Endothelial cell of umbilical vein (primary cell): Measurements from ENCODE around the gene ZNF324. TPM values are rescaled to one million over a fixed set of nuclear protein-coding genes. Genes with fewer than 3 reads are reported as not detected.

Experiments used
- BruUV-seq: library from RNA; stranded (reverse); fragments of 400-500 nt; replicated peaks from 2 replicates; lab custom pipeline; 2021; lab: Mats Ljungman, UMichigan
- CTCF ChIA-PET: fragments of 300-600, 350-600 bp; sonication (Branson Sonifier 250); formaldehyde crosslinking; loops from one replicate; lab custom pipeline; 2021; ENCODE audit warnings: antibody characterized with exemption, inconsistent platforms; lab: Charles Lee
- POLR2A ChIA-PET: fragments of 300-600, 350-600 bp; sonication (Branson Sonifier 250); formaldehyde crosslinking; loops from one replicate; lab custom pipeline; 2021; ENCODE audit warnings: antibody characterized with exemption, inconsistent platforms; lab: Charles Lee
- DNase-seq: peaks from one replicate; pipeline ENCODE4 v3.0.0-alpha.2; 2011; ENCODE audit warnings: low read depth, low spot score
- FAIRE-seq: peaks from 2 replicates; lab custom pipeline; 2011; peaks lifted over from hg19 to GRCh38; lab: Jason Lieb, UNC
- H2AFZ ChIP-seq: 2 replicates; pipeline ENCODE4 v1.6.0; 2012; ENCODE audit warnings: low read depth, low read length, control low read depth, inconsistent platforms
- H3K27ac ChIP-seq: 2 replicates; pipeline ENCODE4 v1.5.1; 2011; ENCODE audit warnings: low read depth, mild to moderate bottlenecking, control low read depth, low read length, moderate library complexity; ENCODE audit not compliant: insufficient read depth
- H3K27me3 ChIP-seq, 2 experiments: 2 replicates each; pipeline versions ENCODE4 v1.6.0 to v1.6.1; 2011; ENCODE audit warnings: low read length in 2 of 2, mixed read lengths in 1 of 2; ENCODE audit not compliant: control insufficient read depth in 2 of 2, insufficient read depth in 2 of 2
- H3K36me3 ChIP-seq, 2 experiments: 2 replicates in 1 of 2; 3 replicates in 1 of 2; pipeline ENCODE4 v1.5.1; 2011; ENCODE audit warnings: low read length in 2 of 2, mild to moderate bottlenecking in 1 of 2, moderate library complexity in 1 of 2; ENCODE audit not compliant: control insufficient read depth in 2 of 2, insufficient read depth in 2 of 2; ENCODE audit errors: extremely low read depth in 1 of 2
- H3K4me1 ChIP-seq: 3 replicates; pipeline ENCODE4 v1.5.1; 2011; ENCODE audit warnings: mild to moderate bottlenecking, low read length; ENCODE audit not compliant: control insufficient read depth, insufficient read depth; ENCODE audit errors: extremely low read depth
- H3K4me2 ChIP-seq: 2 replicates; pipeline ENCODE4 v1.6.1; 2011; ENCODE audit warnings: low read length, control low read depth, mixed read lengths; ENCODE audit not compliant: insufficient read depth
- H3K4me3 ChIP-seq, 3 experiments: fragments of 200-600 bp in 1 of 3; sonication (generic), shearing (Covaris generic) in 1 of 3; replicated peaks in 1 of 3; 2 replicates each; pipeline ENCODE4 v1.5.1; 2011 to 2016; ENCODE audit warnings: control low read depth in 3 of 3, low read length in 3 of 3, mild to moderate bottlenecking in 2 of 3, inconsistent platforms in 1 of 3, low read depth in 1 of 3, moderate library complexity in 1 of 3; ENCODE audit not compliant: insufficient read depth in 1 of 3
- H3K79me2 ChIP-seq: 2 replicates; pipeline ENCODE4 v1.6.0; 2012; ENCODE audit warnings: low read length, inconsistent platforms; ENCODE audit not compliant: control insufficient read depth, insufficient read depth
- H3K9ac ChIP-seq: replicated peaks from 2 replicates; pipeline ENCODE3; 2011; ENCODE audit warnings: low read length, control low read depth; ENCODE audit not compliant: insufficient read depth; ENCODE audit errors: extremely low read depth
- H3K9me1 ChIP-seq: replicated peaks from 3 replicates; pipeline ENCODE4 v1.6.0; 2011; ENCODE audit warnings: mild to moderate bottlenecking, low read length; ENCODE audit not compliant: control insufficient read depth, insufficient read depth; ENCODE audit errors: extremely low read depth
- H3K9me3 ChIP-seq: replicated peaks from 2 replicates; pipeline ENCODE4 v1.5.1; 2012; ENCODE audit warnings: low read length, inconsistent platforms; ENCODE audit not compliant: control insufficient read depth, insufficient read depth
- H4K20me1 ChIP-seq: replicated peaks from 2 replicates; pipeline ENCODE3; 2011; ENCODE audit warnings: mild to moderate bottlenecking, low read length; ENCODE audit not compliant: control insufficient read depth, insufficient read depth; ENCODE audit errors: extremely low read depth
- EZH2 ChIP-seq: IDR thresholded peaks from 2 replicates; pipeline ENCODE4 v1.6.1; 2012; ENCODE audit warnings: borderline replicate concordance, low read depth, mild to moderate bottlenecking, moderate library complexity, low read length, inconsistent platforms; ENCODE audit not compliant: severe bottlenecking
- FOS ChIP-seq: IDR thresholded peaks from 2 replicates; pipeline ENCODE4 v1.6.1; 2011; ENCODE audit warnings: mild to moderate bottlenecking, low read length, moderate library complexity, borderline replicate concordance; ENCODE audit not compliant: insufficient read depth
- JUN ChIP-seq: IDR thresholded peaks from 2 replicates; pipeline ENCODE4 v1.6.1; 2011; ENCODE audit warnings: borderline replicate concordance, low read depth; ENCODE audit not compliant: insufficient read length, insufficient read depth
- MAX ChIP-seq: IDR thresholded peaks from 2 replicates; pipeline ENCODE4 v1.6.1; 2011; ENCODE audit not compliant: insufficient read depth, insufficient read length
- POLR2AphosphoS5 ChIP-seq: IDR thresholded peaks from 2 replicates; pipeline ENCODE4 v1.6.1; 2012; ENCODE audit warnings: low read depth, mild to moderate bottlenecking, control low read depth, low read length, moderate library complexity; ENCODE audit not compliant: insufficient read depth
- dilution Hi-C: fragments of 300-500 bp; cut with MboI; formaldehyde crosslinking; loops from one replicate; pipeline ENCODE4 v1.15.0; 2019; ENCODE audit warnings: low sequenced_read_pairs; ENCODE audit not compliant: extremely low pct_ligation_motif_present
- intact Hi-C: fragments of 100-400 bp; cut with micrococcal nuclease; formaldehyde crosslinking; loops from one replicate; pipeline ENCODE4 v1.10.0; 2022
- polyA plus RNA-seq, 4 experiments: library from polyadenylated mRNA; depleted of rRNA in 3 of 4; stranded (reverse) in 3 of 4; unstranded in 1 of 4; fragments of >200 nt; gene quantifications; 2 replicates each; pipeline versions ENCODE4 v1.2.1 to v1.2.3, GENCODE V29; 2011 to 2012; ENCODE audit warnings: missing spikeins in 1 of 4
- total RNA-seq: library from RNA; stranded (reverse); gene quantifications from 2 replicates; pipeline ENCODE4 v1.2.3, GENCODE V29; 2021

The ZNF324 gene
- total and polyA plus RNA-seq, 2 donors (not counting 3 experiments of a cell fraction or from before 2014, with no cell fraction given): 6.4 to 8.7 TPM

GRCh38 chr19:58516964-58517833, 50.3 kb downstream of the ZNF324 start:
- H4K20me1 ChIP-seq: no peaks in the 10 kb centered on the region
- intact Hi-C loops: no loop called here
- no peaks in the 10 kb centered on the region for H3K27me3 ChIP-seq
- no peak overlapping the region for H3K4me3 ChIP-seq
- no peaks in the 10 kb centered on the region for H3K9me1 ChIP-seq
- H3K36me3 ChIP-seq: peaks cover 0 to 11% of the 10 kb centered on the region in 2 experiments
- no peak for DNase-seq
- TF ChIP-seq JUN (no peak), POLR2AphosphoS5 (peak; percentile 13)
- ChIA-PET POLR2A (no interaction called here), CTCF (interaction anchor here (1.0 to 4.6 kb wide), 2 partner anchors 27 to 61 kb away, joined by 3 to 111 read pairs; partner anchors contain the start of gene TRIM28)
- no peak for FAIRE-seq
- BruUV-seq: no TSS peak
- no peak overlapping the region for H3K9ac ChIP-seq
- H3K4me1 ChIP-seq: peaks cover 23% of the 10 kb centered on the region
- peaks cover 36% of the 10 kb centered on the region for H3K79me2 ChIP-seq
- H3K9me3 ChIP-seq: no peaks in the 10 kb centered on the region
- dilution Hi-C loops: no loop called here
- H2AFZ ChIP-seq: no peak overlapping the region
- no peak overlapping the region for H3K4me2 ChIP-seq
- no peak overlapping the region for H3K27ac ChIP-seq

GRCh38 chr19:58518256-58519086, 51.6 kb downstream of the ZNF324 start:
- no peaks in the 10 kb centered on the region for H4K20me1 ChIP-seq
- intact Hi-C loops (loop anchor here (1.0 to 2.0 kb wide), 9 partner anchors 19 to 299 kb away; partner anchors contain the start of genes CHMP2A, TRIM28 and ZNF544), dilution Hi-C loops (no loop called here)
- TF ChIP-seq MAX: no peak
- no peak for TF ChIP-seq EZH2
- TF ChIP-seq FOS: no peak
- no peak for TF ChIP-seq POLR2AphosphoS5
- no peak for TF ChIP-seq JUN
- H2AFZ ChIP-seq: no peak overlapping the region
- H3K9me3 ChIP-seq: no peaks in the 10 kb centered on the region
- DNase-seq: no peak
- H3K9ac ChIP-seq: peak overlapping the region; percentile 91
- peak overlapping the region; percentile 69 for H3K27ac ChIP-seq
- no peaks in the 10 kb centered on the region for H3K9me1 ChIP-seq
- BruUV-seq: TSS peak; percentile 17
- no peaks in the 10 kb centered on the region for H3K27me3 ChIP-seq
- no peak for FAIRE-seq
- ChIA-PET POLR2A (interaction anchor here (2.6 to 3.4 kb wide), 2 partner anchors 25 to 57 kb away, joined by 17 to 20 read pairs; partner anchors contain the start of gene TRIM28), CTCF (interaction anchor here (0.7 to 4.6 kb wide), 20 partner anchors 10 to 136 kb away, joined by 3 to 111 read pairs (median 6); partner anchors contain the start of genes CHMP2A, MZF1, TRIM28 and UBE2M)
- peak overlapping the region; percentile 67 to 83 (median 73) for H3K4me3 ChIP-seq
- H3K36me3 ChIP-seq: peaks cover 0 to 11% of the 10 kb centered on the region in 2 experiments
- H3K4me2 ChIP-seq: peak overlapping the region; percentile 22
- peaks cover 23% of the 10 kb centered on the region for H3K4me1 ChIP-seq
- peaks cover 36% of the 10 kb centered on the region for H3K79me2 ChIP-seq
